ENCODE measurements around the gene RALGAPA2. TPM values are rescaled to one million over a fixed set of nuclear protein-coding genes. Genes with fewer than 3 reads are reported as not detected.

RALGAPA2 gene
- polyA plus RNA-seq, 1 donor from 2014 or later = 21.8 TPM

DNA sequence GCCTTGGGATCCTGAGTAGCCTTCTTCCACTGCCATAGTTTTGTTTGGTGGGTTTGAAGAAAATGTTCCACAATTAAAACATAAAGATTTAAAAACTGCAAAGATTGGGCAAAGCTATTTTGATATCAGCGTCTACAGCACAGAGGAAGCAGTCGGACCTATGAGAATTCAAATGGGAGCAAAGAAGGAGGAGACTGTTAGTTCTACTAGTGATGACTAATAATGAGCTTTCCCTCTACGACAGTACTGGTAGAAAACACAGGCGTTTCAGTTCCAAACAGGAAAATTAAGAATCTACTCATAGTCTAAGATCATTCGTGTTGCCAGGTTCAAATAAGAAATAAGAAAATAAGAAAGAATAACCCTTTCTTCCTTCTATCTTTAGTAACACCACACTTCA lies 223.4 kb downstream of the RALGAPA2 start:
- no peaks in the 10 kb centered on the region for H3K79me2 ChIP-seq (replicated peaks; ENCODE audit: insufficient read depth, low read length)
- H3K9me3 ChIP-seq (ENCODE audit: low read length) = no peaks in the 10 kb centered on the region
- H3K9me2 ChIP-seq (ENCODE audit: insufficient read depth, low read length) = no peaks in the 10 kb centered on the region
- H3K27ac ChIP-seq (ENCODE audit: low read length) = no peak overlapping the region
- no peaks in the 10 kb centered on the region for H3K27me3 ChIP-seq (ENCODE audit: insufficient read depth, low read depth, low read length)
- TF ChIP-seq SMC3 (conservative IDR thresholded peaks at IDR 0.05; ENCODE audit: poor library complexity) (no peak), RAD21 (conservative IDR thresholded peaks at IDR 0.05) (no peak), MXI1 (conservative IDR thresholded peaks at IDR 0.05; ENCODE audit: poor library complexity, severe bottlenecking) (no peak), EZH2 (IDR thresholded peaks at IDR 0.05; ENCODE audit: borderline replicate concordance, insufficient read depth, low read length, poor library complexity, severe bottlenecking) (no peak), TAF1 (IDR thresholded peaks at IDR 0.05; ENCODE audit: low read depth) (no peak), EP300 (conservative IDR thresholded peaks at IDR 0.05; ENCODE audit: poor library complexity, severe bottlenecking) (no peak)
- TF ChIP-seq, protein P1, sequence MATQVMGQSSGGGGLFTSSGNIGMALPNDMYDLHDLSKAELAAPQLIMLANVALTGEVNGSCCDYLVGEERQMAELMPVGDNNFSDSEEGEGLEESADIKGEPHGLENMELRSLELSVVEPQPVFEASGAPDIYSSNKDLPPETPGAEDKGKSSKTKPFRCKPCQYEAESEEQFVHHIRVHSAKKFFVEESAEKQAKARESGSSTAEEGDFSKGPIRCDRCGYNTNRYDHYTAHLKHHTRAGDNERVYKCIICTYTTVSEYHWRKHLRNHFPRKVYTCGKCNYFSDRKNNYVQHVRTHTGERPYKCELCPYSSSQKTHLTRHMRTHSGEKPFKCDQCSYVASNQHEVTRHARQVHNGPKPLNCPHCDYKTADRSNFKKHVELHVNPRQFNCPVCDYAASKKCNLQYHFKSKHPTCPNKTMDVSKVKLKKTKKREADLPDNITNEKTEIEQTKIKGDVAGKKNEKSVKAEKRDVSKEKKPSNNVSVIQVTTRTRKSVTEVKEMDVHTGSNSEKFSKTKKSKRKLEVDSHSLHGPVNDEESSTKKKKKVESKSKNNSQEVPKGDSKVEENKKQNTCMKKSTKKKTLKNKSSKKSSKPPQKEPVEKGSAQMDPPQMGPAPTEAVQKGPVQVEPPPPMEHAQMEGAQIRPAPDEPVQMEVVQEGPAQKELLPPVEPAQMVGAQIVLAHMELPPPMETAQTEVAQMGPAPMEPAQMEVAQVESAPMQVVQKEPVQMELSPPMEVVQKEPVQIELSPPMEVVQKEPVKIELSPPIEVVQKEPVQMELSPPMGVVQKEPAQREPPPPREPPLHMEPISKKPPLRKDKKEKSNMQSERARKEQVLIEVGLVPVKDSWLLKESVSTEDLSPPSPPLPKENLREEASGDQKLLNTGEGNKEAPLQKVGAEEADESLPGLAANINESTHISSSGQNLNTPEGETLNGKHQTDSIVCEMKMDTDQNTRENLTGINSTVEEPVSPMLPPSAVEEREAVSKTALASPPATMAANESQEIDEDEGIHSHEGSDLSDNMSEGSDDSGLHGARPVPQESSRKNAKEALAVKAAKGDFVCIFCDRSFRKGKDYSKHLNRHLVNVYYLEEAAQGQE (IDR thresholded peaks at IDR 0.05; ENCODE audit: borderline replicate concordance) = no peak
- no peak overlapping the region for H3K4me2 ChIP-seq (ENCODE audit: low read length)
- H4K20me1 ChIP-seq (ENCODE audit: insufficient read depth) = no peaks in the 10 kb centered on the region
- no peak overlapping the region for H2AFZ ChIP-seq (ENCODE audit: low read depth, low read length)
- H3K36me3 ChIP-seq (ENCODE audit: insufficient read depth, low read length) = no peaks in the 10 kb centered on the region
- H3F3A ChIP-seq (ENCODE audit: insufficient read depth, low read length, poor library complexity, severe bottlenecking) = no peaks in the 10 kb centered on the region
- H3K9ac ChIP-seq (ENCODE audit: low read length) = no peak overlapping the region
- no peak overlapping the region for H3K4me3 ChIP-seq (ENCODE audit: low read length)

DNA sequence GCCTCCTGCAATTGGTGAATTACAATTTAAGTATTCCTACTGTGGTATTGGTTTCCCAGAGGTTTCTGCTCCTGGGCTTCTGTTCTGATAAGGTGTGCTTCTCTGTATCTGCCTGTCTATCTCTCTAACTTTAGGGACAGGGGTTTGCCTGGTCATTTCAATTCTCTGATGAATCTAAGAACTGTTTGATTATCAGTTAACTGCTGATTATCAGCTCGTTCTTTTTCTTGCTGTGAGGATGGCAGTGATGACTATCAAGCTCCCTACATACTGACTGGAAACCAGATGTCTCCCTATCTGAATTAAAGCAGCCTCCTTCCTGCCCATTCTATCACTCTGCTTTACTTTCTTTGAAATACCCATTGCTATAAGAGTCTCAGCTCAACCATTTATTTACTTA lies 224.1 kb downstream of the RALGAPA2 start:
- TF ChIP-seq EZH2 (IDR thresholded peaks at IDR 0.05; ENCODE audit: borderline replicate concordance, insufficient read depth, low read length, poor library complexity, severe bottlenecking) = no peak
- TF ChIP-seq EP300 (conservative IDR thresholded peaks at IDR 0.05; ENCODE audit: poor library complexity, severe bottlenecking) = no peak
- no peak for TF ChIP-seq TAF1 (IDR thresholded peaks at IDR 0.05; ENCODE audit: low read depth)
- no peak for TF ChIP-seq POLR2AphosphoS5 (IDR thresholded peaks at IDR 0.05)
- TF ChIP-seq, protein P1 (IDR thresholded peaks at IDR 0.05; ENCODE audit: borderline replicate concordance) = no peak
- TF ChIP-seq MXI1 (conservative IDR thresholded peaks at IDR 0.05; ENCODE audit: poor library complexity, severe bottlenecking) = no peak
- TF ChIP-seq, protein P2, sequence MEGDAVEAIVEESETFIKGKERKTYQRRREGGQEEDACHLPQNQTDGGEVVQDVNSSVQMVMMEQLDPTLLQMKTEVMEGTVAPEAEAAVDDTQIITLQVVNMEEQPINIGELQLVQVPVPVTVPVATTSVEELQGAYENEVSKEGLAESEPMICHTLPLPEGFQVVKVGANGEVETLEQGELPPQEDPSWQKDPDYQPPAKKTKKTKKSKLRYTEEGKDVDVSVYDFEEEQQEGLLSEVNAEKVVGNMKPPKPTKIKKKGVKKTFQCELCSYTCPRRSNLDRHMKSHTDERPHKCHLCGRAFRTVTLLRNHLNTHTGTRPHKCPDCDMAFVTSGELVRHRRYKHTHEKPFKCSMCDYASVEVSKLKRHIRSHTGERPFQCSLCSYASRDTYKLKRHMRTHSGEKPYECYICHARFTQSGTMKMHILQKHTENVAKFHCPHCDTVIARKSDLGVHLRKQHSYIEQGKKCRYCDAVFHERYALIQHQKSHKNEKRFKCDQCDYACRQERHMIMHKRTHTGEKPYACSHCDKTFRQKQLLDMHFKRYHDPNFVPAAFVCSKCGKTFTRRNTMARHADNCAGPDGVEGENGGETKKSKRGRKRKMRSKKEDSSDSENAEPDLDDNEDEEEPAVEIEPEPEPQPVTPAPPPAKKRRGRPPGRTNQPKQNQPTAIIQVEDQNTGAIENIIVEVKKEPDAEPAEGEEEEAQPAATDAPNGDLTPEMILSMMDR (IDR thresholded peaks at IDR 0.05; ENCODE audit: poor library complexity, severe bottlenecking) = no peak
- TF ChIP-seq SMC3 (conservative IDR thresholded peaks at IDR 0.05; ENCODE audit: poor library complexity) = no peak
- no peak for TF ChIP-seq RAD21 (conservative IDR thresholded peaks at IDR 0.05)
- no peak overlapping the region for H3K27ac ChIP-seq (ENCODE audit: low read length)

More for the DNA sequence above, 224.1 kb downstream of the RALGAPA2 start:
- H3K27me3 ChIP-seq (ENCODE audit: insufficient read depth, low read depth, low read length) = no peaks in the 10 kb centered on the region
- H3K4me3 ChIP-seq (ENCODE audit: low read length) = no peak overlapping the region
- no peaks in the 10 kb centered on the region for H3K9me2 ChIP-seq (ENCODE audit: insufficient read depth, low read length)
- no peak overlapping the region for H3K4me2 ChIP-seq (ENCODE audit: low read length)
- no peaks in the 10 kb centered on the region for H3K79me2 ChIP-seq (replicated peaks; ENCODE audit: insufficient read depth, low read length)
- no peaks in the 10 kb centered on the region for H3K9me3 ChIP-seq (ENCODE audit: low read length)
- no peaks in the 10 kb centered on the region for H3F3A ChIP-seq (ENCODE audit: insufficient read depth, low read length, poor library complexity, severe bottlenecking)
- H4K20me1 ChIP-seq (ENCODE audit: insufficient read depth) = no peaks in the 10 kb centered on the region
- no peaks in the 10 kb centered on the region for H3K36me3 ChIP-seq (ENCODE audit: insufficient read depth, low read length)
- no peak overlapping the region for H2AFZ ChIP-seq (ENCODE audit: low read depth, low read length)
- H3K9ac ChIP-seq (ENCODE audit: low read length) = no peak overlapping the region

Data from neural cell (in vitro differentiated cells).